ENCODE results near the gene HEXIM2. TPM values are rescaled to one million over a fixed set of nuclear protein-coding genes. Genes with fewer than 3 reads are reported as not detected.

Gene HEXIM2
- total RNA-seq, 1 donor from 2014 or later = 10.4 TPM

DNA sequence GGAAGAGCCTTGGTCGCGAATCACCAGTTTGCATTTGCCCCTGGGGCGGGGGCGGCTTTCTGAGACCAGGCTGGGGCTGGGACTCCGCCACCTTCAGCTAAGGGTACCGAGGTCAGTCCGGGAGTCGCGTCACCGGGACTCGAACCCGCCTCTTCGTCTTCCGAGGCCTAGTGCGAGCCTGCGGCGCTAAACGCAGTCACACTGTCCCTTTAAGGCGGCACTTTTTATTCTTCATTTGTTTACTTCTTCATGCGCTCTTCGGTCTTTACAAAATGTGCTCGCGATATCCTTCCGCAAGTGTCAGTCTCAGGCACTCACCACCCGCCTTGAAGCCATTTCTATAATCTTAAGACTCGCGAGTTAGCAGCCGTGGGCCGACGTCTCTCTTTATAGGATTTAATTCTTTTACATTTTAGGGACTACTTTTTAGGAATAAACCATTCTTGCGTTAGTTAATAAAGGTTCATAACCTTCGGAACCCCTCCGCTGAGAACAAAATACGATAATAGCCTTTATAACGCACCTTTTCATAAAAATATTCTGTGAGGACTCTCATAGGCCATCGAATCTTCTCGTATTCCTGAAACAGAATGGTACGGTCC is 14.0 kb upstream of the HEXIM2 start:
- no peaks in the 10 kb centered on the region for H3K9me3 Mint-ChIP-seq
- peak overlapping the region; percentile 95 for H3K4me3 Mint-ChIP-seq
- peaks cover 17% of the 10 kb centered on the region for H3K27me3 Mint-ChIP-seq (ENCODE audit: low read depth)
- peak overlapping the region; percentile 100 for H3K27ac Mint-ChIP-seq (ENCODE audit: unreplicated experiment)
- peaks cover 56% of the 10 kb centered on the region for H3K4me1 Mint-ChIP-seq
- DNase-seq (ENCODE audit: low read depth, low spot score) = peak; percentile 73
- TF ChIP-seq, protein P1, sequence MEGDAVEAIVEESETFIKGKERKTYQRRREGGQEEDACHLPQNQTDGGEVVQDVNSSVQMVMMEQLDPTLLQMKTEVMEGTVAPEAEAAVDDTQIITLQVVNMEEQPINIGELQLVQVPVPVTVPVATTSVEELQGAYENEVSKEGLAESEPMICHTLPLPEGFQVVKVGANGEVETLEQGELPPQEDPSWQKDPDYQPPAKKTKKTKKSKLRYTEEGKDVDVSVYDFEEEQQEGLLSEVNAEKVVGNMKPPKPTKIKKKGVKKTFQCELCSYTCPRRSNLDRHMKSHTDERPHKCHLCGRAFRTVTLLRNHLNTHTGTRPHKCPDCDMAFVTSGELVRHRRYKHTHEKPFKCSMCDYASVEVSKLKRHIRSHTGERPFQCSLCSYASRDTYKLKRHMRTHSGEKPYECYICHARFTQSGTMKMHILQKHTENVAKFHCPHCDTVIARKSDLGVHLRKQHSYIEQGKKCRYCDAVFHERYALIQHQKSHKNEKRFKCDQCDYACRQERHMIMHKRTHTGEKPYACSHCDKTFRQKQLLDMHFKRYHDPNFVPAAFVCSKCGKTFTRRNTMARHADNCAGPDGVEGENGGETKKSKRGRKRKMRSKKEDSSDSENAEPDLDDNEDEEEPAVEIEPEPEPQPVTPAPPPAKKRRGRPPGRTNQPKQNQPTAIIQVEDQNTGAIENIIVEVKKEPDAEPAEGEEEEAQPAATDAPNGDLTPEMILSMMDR (conservative IDR thresholded peaks at IDR 0.05) = no peak
- H3K36me3 Mint-ChIP-seq (ENCODE audit: low read depth) = no peaks in the 10 kb centered on the region

DNA sequence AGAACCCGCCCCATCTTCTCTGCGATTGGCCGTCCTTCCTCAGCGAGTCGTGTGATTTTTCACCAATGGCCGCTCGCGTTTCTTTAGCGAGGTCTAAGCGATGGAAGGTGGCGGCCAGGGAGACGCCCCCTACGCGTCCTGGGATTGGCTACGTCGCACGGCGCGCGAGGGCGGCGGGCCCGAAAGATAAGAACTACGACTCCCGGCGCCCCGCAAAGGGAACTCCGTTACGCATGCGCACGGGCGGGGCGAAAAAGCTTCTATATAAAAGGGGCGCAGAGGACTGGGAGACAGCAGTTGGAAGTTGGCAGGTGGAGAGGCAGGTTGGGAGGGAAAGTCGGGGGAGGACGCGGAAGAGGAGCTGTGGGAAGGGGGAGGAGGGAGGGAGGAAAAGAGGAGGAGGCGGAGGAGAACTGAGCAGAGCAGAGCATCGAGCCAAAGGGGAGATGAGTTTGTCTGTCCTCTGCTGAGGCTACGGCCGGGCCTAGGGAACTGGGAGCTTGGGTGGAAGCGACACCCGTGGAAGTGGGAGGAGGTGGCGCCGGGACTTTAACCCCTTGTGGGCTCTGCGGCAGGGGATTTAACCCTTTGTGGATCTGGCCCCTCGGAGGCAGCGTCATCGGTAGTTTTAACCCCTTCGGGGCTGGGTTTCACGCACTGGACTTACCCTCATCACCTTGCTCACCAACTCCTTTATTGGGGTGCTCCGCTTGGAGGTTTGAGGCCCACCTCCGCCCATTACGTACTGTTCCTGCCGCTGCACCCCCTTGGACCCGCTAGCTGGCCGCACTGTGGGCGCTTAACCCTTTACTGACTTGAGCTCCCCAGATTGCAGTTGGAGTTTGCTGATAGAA is 13.3 kb upstream of the HEXIM2 start, which contains the start of gene HEXIM1:
HEXIM1 (plus strand) TSS at position 293 of the 854 bp plus-strand sequence. CDS start 716 bp downstream, outside the sequence.
- Mint-ChIP-seq H3K27me3 (ENCODE audit: low read depth) (peaks cover 17% of the 10 kb centered on the region), H3K27ac (ENCODE audit: unreplicated experiment) (peak within 1 kb of the TSS; percentile 100), H3K9me3 (no peaks in the 10 kb centered on the region), H3K4me1 (peaks cover 56% of the 10 kb centered on the region), H3K4me3 (peak within 1 kb of the TSS; percentile 95), H3K36me3 (ENCODE audit: low read depth) (no peaks in the 10 kb centered on the region)
- DNase-seq (ENCODE audit: low read depth, low spot score) = peak; percentile 100
- TF ChIP-seq, protein P1 (conservative IDR thresholded peaks at IDR 0.05) = no peak

DNA sequence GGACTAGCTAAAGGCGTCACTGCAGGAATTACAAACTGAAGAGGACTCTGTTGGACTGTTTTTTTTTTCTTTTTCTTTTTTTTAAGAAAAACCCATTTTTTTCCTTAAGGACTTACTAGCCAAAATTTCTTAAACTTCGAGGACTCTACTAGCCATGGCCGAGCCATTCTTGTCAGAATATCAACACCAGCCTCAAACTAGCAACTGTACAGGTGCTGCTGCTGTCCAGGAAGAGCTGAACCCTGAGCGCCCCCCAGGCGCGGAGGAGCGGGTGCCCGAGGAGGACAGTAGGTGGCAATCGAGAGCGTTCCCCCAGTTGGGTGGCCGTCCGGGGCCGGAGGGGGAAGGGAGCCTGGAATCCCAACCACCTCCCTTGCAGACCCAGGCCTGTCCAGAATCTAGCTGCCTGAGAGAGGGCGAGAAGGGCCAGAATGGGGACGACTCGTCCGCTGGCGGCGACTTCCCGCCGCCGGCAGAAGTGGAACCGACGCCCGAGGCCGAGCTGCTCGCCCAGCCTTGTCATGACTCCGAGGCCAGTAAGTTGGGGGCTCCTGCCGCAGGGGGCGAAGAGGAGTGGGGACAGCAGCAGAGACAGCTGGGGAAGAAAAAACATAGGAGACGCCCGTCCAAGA is 12.5 kb upstream of the HEXIM2 start:
- H3K4me3 Mint-ChIP-seq = peak overlapping the region; percentile 95
- TF ChIP-seq, protein P1 (conservative IDR thresholded peaks at IDR 0.05) = peak; percentile 76
- no peaks in the 10 kb centered on the region for H3K9me3 Mint-ChIP-seq
- peak; percentile 78 for DNase-seq (ENCODE audit: low read depth, low spot score)
- H3K36me3 Mint-ChIP-seq (ENCODE audit: low read depth) = no peaks in the 10 kb centered on the region
- H3K27ac Mint-ChIP-seq (ENCODE audit: unreplicated experiment) = peak overlapping the region; percentile 99
- peaks cover 56% of the 10 kb centered on the region for H3K4me1 Mint-ChIP-seq
- peaks cover 17% of the 10 kb centered on the region for H3K27me3 Mint-ChIP-seq (ENCODE audit: low read depth)

DNA sequence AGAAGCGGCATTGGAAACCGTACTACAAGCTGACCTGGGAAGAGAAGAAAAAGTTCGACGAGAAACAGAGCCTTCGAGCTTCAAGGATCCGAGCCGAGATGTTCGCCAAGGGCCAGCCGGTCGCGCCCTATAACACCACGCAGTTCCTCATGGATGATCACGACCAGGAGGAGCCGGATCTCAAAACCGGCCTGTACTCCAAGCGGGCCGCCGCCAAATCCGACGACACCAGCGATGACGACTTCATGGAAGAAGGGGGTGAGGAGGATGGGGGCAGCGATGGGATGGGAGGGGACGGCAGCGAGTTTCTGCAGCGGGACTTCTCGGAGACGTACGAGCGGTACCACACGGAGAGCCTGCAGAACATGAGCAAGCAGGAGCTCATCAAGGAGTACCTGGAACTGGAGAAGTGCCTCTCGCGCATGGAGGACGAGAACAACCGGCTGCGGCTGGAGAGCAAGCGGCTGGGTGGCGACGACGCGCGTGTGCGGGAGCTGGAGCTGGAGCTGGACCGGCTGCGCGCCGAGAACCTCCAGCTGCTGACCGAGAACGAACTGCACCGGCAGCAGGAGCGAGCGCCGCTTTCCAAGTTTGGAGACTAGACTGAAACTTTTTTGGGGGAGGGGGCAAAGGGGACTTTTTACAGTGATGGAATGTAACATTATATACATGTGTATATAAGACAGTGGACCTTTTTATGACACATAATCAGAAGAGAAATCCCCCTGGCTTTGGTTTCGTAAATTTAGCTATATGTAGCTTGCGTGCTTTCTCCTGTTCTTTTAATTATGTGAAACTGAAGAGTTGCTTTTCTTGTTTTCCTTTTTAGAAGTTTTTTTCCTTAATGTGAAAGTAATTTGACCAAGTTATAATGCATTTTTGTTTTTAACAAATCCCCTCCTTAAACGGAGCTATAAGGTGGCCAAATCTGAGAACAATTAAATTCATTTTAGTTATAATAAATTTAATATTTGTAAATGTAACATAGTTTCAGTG is 11.7 kb upstream of the HEXIM2 start:
- TF ChIP-seq, protein P1 (conservative IDR thresholded peaks at IDR 0.05) = no peak
- no peaks in the 10 kb centered on the region for H3K9me3 Mint-ChIP-seq
- H3K36me3 Mint-ChIP-seq (ENCODE audit: low read depth) = no peaks in the 10 kb centered on the region
- H3K27ac Mint-ChIP-seq (ENCODE audit: unreplicated experiment) = peak overlapping the region; percentile 99
- DNase-seq (ENCODE audit: low read depth, low spot score) = no peak
- peaks cover 56% of the 10 kb centered on the region for H3K4me1 Mint-ChIP-seq
- peaks cover 17% of the 10 kb centered on the region for H3K27me3 Mint-ChIP-seq (ENCODE audit: low read depth)
- H3K4me3 Mint-ChIP-seq = peak overlapping the region; percentile 95

All from neural crest cell (in vitro differentiated cells).